Hepatocyte (in vitro differentiated cells): ENCODE data around the gene RGS18. TPM values are rescaled to one million over a fixed set of nuclear protein-coding genes. Genes with fewer than 3 reads are reported as not detected.

ENCODE experiments used
- DNase-seq: peaks from one replicate; pipeline ENCODE4 v3.0.0-alpha.2; 2016; ENCODE audit warnings: low spot score
- H2AFZ ChIP-seq: fragments of 200-600 bp; sonication (generic); 2 replicates; pipeline ENCODE4 v1.6.0; 2016; ENCODE audit warnings: antibody characterized with exemption, mild to moderate bottlenecking
- H3K27ac ChIP-seq: fragments of 200-600 bp; sonication (generic); 2 replicates; pipeline ENCODE4 v1.5.1; 2016; ENCODE audit warnings: mild to moderate bottlenecking
- H3K27me3 ChIP-seq: fragments of 200-600 bp; sonication (generic); 2 replicates; pipeline ENCODE4 v1.6.1; 2016
- H3K36me3 ChIP-seq: fragments of 200-600 bp; sonication (generic); replicated peaks from 2 replicates; pipeline ENCODE4 v1.5.1; 2016; ENCODE audit warnings: low read depth; ENCODE audit not compliant: insufficient read depth
- H3K4me1 ChIP-seq: fragments of 200-600 bp; sonication (generic); 2 replicates; pipeline ENCODE4 v1.5.1; 2016; ENCODE audit warnings: mild to moderate bottlenecking, moderate library complexity; ENCODE audit not compliant: insufficient read depth
- H3K4me2 ChIP-seq: fragments of 200-600 bp; sonication (generic); 2 replicates; pipeline ENCODE4 v1.6.0; 2016
- H3K4me3 ChIP-seq: fragments of 200-600 bp; sonication (generic); 2 replicates; pipeline ENCODE4 v1.5.1; 2016; ENCODE audit warnings: mild to moderate bottlenecking
- H3K79me2 ChIP-seq: fragments of 200-600 bp; sonication (generic); 2 replicates; pipeline ENCODE4 v1.6.0; 2017; ENCODE audit warnings: mild to moderate bottlenecking
- H3K9me2 ChIP-seq: fragments of 200-600 bp; sonication (generic); replicated peaks from 2 replicates; pipeline ENCODE4 v1.6.0; 2017; ENCODE audit warnings: mild to moderate bottlenecking; ENCODE audit not compliant: insufficient read depth
- H3K9me3 ChIP-seq: fragments of 200-600 bp; sonication (generic); 2 replicates; pipeline ENCODE4 v1.5.1; 2016; ENCODE audit warnings: low read depth, mild to moderate bottlenecking
- H4K20me1 ChIP-seq: fragments of 200-600 bp; sonication (generic); 2 replicates; pipeline ENCODE4 v1.6.0; 2016; ENCODE audit warnings: mild to moderate bottlenecking; ENCODE audit not compliant: insufficient read depth, poor library complexity, severe bottlenecking
- EZH2 ChIP-seq: fragments of 200-600 bp; sonication (generic); IDR thresholded peaks from 2 replicates; pipeline ENCODE4 v1.6.1; 2016; ENCODE audit warnings: antibody characterized with exemption, mild to moderate bottlenecking, borderline replicate concordance
- EZH2phosphoT487 ChIP-seq: fragments of 200-600 bp; sonication (generic); IDR thresholded peaks from one replicate; pipeline ENCODE4 v1.6.1; 2018; ENCODE audit warnings: antibody characterized with exemption, mild to moderate bottlenecking, low read depth, moderate library complexity; ENCODE audit not compliant: unreplicated experiment, severe bottlenecking
- WGBS: methylation state at CpG from one replicate; pipeline ENCODE4 v1.1.6; 2016; ENCODE audit warnings: low lambda C conversion rate; ENCODE audit errors: missing lambda C conversion rate; 5-methylcytosine and 5-hydroxymethylcytosine counted together
- polyA plus RNA-seq: library from polyadenylated mRNA; unstranded; fragments of >200 nt; fragmentation: Nextera tagmentation; extraction: Ambion mirVana; gene quantifications from 2 replicates; pipeline ENCODE4 v1.2.1, GENCODE V29; 2016
- total RNA-seq: library from RNA; depleted of rRNA; stranded (reverse); fragments of >200 nt; gene quantifications from 2 replicates; pipeline ENCODE4 v1.2.3, GENCODE V29; 2014
- TF ChIP-seq, protein P1 (sequence below): fragments of 200-600 bp; sonication (generic); IDR thresholded peaks from 2 replicates; pipeline ENCODE4 v1.5.1; 2016; ENCODE audit warnings: antibody characterized with exemption, mild to moderate bottlenecking; ENCODE audit not compliant: poor library complexity

The RGS18 gene
- total and polyA plus RNA-seq, 2 experiments from 2014 or later, result 0.13 TPM; not detected in 1

DNA sequence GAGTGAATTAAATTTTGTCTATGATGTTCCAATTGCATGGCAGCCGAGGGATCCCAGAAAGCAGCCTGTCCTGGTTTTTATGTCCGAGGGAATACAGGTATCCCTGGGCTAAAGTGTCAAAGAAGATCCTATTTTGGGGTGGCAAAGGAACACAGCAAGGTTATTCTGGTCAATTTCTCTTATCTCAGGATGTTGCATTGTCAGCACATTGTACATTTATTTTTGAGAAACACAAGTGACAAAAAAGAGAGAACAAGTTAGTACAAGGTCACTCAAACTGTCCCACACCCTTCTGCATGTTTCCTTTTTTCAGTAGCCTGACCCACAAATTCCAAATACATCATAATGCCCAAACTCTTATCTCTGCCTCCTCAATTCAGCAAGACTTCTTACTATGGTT, 17.7 kb downstream of the RGS18 start:
- H3K36me3 ChIP-seq, result no peaks in the 10 kb centered on the region
- H3K27ac ChIP-seq, result no peak overlapping the region
- no peaks in the 10 kb centered on the region for H3K9me2 ChIP-seq
- H3K27me3 ChIP-seq, result no peaks in the 10 kb centered on the region
- no peak for TF ChIP-seq EZH2
- no peak for TF ChIP-seq EZH2phosphoT487
- TF ChIP-seq, protein P1, sequence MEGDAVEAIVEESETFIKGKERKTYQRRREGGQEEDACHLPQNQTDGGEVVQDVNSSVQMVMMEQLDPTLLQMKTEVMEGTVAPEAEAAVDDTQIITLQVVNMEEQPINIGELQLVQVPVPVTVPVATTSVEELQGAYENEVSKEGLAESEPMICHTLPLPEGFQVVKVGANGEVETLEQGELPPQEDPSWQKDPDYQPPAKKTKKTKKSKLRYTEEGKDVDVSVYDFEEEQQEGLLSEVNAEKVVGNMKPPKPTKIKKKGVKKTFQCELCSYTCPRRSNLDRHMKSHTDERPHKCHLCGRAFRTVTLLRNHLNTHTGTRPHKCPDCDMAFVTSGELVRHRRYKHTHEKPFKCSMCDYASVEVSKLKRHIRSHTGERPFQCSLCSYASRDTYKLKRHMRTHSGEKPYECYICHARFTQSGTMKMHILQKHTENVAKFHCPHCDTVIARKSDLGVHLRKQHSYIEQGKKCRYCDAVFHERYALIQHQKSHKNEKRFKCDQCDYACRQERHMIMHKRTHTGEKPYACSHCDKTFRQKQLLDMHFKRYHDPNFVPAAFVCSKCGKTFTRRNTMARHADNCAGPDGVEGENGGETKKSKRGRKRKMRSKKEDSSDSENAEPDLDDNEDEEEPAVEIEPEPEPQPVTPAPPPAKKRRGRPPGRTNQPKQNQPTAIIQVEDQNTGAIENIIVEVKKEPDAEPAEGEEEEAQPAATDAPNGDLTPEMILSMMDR, result no peak
- H3K9me3 ChIP-seq, result no peaks in the 10 kb centered on the region
- no peaks in the 10 kb centered on the region for H3K4me1 ChIP-seq
- H3K4me2 ChIP-seq, result no peak overlapping the region
- 91% methylated on average over 2 of the region's 2 CpGs for WGBS
- H3K4me3 ChIP-seq, result no peak overlapping the region
- no peaks in the 10 kb centered on the region for H4K20me1 ChIP-seq
- H3K79me2 ChIP-seq, result no peaks in the 10 kb centered on the region
- no peak overlapping the region for H2AFZ ChIP-seq
- DNase-seq, result no peak

DNA sequence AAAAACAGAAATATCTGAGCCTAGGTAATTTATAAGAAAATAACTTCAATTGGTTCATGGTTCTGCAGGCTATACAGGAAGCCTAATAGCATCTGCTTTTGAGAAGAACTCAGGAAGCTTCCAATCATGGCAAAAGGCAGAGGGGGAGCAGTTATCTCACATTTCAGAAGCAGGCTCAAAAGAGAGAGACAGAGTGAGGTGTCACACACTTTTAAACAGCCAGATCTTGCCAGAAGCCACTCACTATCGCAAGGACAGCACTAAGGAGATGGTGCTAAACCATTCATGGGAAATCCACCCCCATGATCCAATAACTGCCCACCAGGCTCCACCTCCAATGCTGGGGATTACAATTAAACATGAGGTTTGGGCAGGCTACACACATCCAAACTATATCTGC, 25.5 kb downstream of the RGS18 start:
- WGBS, result 82% methylated on average over 1 of the region's 1 CpG
- Histone ChIP-seq H3K4me1 (no peaks in the 10 kb centered on the region), H3K9me3 (no peaks in the 10 kb centered on the region), H3K36me3 (no peaks in the 10 kb centered on the region), H3K79me2 (no peaks in the 10 kb centered on the region), H3K4me3 (no peak overlapping the region), H3K27me3 (no peaks in the 10 kb centered on the region), H2AFZ (no peak overlapping the region), H3K27ac (no peak overlapping the region), H4K20me1 (no peaks in the 10 kb centered on the region), H3K9me2 (no peaks in the 10 kb centered on the region), H3K4me2 (no peak overlapping the region)
- DNase-seq, result no peak
- TF ChIP-seq EZH2phosphoT487 (no peak), EZH2 (no peak)
- TF ChIP-seq, protein P1, result no peak

DNA sequence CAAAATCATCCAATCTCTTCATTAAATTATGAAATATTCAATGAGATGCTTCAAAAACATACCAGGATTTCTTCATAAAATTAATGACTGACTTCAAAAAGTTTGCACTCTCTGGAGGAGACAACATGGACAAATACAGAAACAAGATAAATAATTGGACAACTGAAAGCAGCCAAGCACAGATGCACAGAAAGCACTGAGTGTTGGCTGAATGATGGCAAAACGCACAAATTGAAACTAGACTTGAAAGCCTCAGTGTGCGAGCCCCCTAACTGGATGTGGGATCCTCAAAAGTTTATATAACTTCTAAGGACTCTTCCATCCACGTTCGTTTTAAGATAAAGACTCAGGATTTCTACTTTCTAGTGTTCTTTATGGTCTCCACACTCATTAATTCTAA, 27.9 kb downstream of the RGS18 start:
- H3K4me3 ChIP-seq, result no peak overlapping the region
- DNase-seq, result no peak
- H3K79me2 ChIP-seq, result no peaks in the 10 kb centered on the region
- 85% methylated on average over 4 of the region's 4 CpGs for WGBS
- no peak overlapping the region for H3K27ac ChIP-seq
- H3K9me3 ChIP-seq, result no peaks in the 10 kb centered on the region
- H3K4me2 ChIP-seq, result no peak overlapping the region
- no peaks in the 10 kb centered on the region for H3K36me3 ChIP-seq
- no peaks in the 10 kb centered on the region for H3K27me3 ChIP-seq
- TF ChIP-seq, protein P1, result no peak
- TF ChIP-seq EZH2phosphoT487 (no peak), EZH2 (no peak)
- H3K9me2 ChIP-seq, result no peaks in the 10 kb centered on the region
- H4K20me1 ChIP-seq, result no peaks in the 10 kb centered on the region
- H3K4me1 ChIP-seq, result no peaks in the 10 kb centered on the region
- no peak overlapping the region for H2AFZ ChIP-seq

DNA sequence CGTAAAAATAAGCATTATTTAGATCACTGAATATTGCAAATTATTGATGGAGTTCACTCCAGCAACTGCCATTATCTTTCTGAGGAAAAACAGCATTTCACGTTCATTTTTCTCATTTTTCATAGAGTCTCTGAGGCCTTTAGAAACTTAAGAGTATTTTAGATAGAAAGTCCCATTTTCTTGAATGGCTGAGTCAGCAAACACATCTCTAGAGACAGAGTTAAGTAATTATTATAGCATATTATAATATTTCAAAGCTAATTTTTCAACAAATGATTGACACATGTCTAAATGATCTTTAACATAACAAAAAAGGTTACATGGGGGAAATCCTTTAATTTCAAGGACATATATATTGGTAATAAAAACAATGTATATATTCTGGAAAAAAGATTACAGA, 31.8 kb downstream of the RGS18 start:
- H3K36me3 ChIP-seq, result no peaks in the 10 kb centered on the region
- no peaks in the 10 kb centered on the region for H3K79me2 ChIP-seq
- no peak overlapping the region for H3K27ac ChIP-seq
- no peak for TF ChIP-seq EZH2phosphoT487
- TF ChIP-seq, protein P1, result no peak
- no peak overlapping the region for H3K4me2 ChIP-seq
- no peaks in the 10 kb centered on the region for H3K9me3 ChIP-seq
- WGBS, result 79% methylated on average over 2 of the region's 2 CpGs
- H3K27me3 ChIP-seq, result no peaks in the 10 kb centered on the region
- no peak for DNase-seq
- H3K4me3 ChIP-seq, result no peak overlapping the region
- no peaks in the 10 kb centered on the region for H3K9me2 ChIP-seq
- no peaks in the 10 kb centered on the region for H4K20me1 ChIP-seq
- no peaks in the 10 kb centered on the region for H3K4me1 ChIP-seq
- no peak overlapping the region for H2AFZ ChIP-seq
